NCI-H1092 treated with DMSO at 0.1 percent for 48 hours (cell line): ENCODE results near the gene ZG16B.

Experiments
- DNase-seq: peaks from one replicate; lab custom pipeline; 2025; lab: John Stamatoyannopoulos, UW

ZG16B gene

GRCh38 chr16:2829501-2830354, at the start of gene ZG16B:
TSS of gene ZG16B (plus strand) at chr16:2830303. CDS start at chr16:2830442, 139 bp downstream.
- no peak for DNase-seq

GRCh38 chr16:2782583-2783351, 47.3 kb upstream of the ZG16B start:
- no peak for DNase-seq

- no peak for DNase-seq
Measured at GRCh38 chr16:2783581-2784357, 46.3 kb upstream of the ZG16B start.

GRCh38 chr16:2784358-2785100, 45.6 kb upstream of the ZG16B start:
- no peak for DNase-seq

GRCh38 chr16:2785101-2785991, 44.8 kb upstream of the ZG16B start:
- no peak for DNase-seq

- no peak for DNase-seq
Measured at GRCh38 chr16:2786061-2786825, 43.9 kb upstream of the ZG16B start.

- DNase-seq = no peak
Measured at GRCh38 chr16:2786826-2787151, 43.3 kb upstream of the ZG16B start.

- DNase-seq = no peak
Measured at GRCh38 chr16:2787406-2787805, 42.7 kb upstream of the ZG16B start, which contains the start of gene PRSS33. TSS of gene PRSS33 (minus strand) at chr16:2787560. CDS start at chr16:2786547, 1,013 bp downstream.

- DNase-seq = no peak
Measured at GRCh38 chr16:2787961-2788360, 42.1 kb upstream of the ZG16B start.

- no peak for DNase-seq
Measured at GRCh38 chr16:2790631-2791030, 39.5 kb upstream of the ZG16B start.

- no peak for DNase-seq
Measured at GRCh38 chr16:2791174-2791573, 38.9 kb upstream of the ZG16B start.

- no peak for DNase-seq
Measured at GRCh38 chr16:2792940-2793339, 37.2 kb upstream of the ZG16B start.

GRCh38 chr16:2795395-2796143, 34.5 kb upstream of the ZG16B start:
- DNase-seq = no peak

GRCh38 chr16:2798723-2799204, 31.3 kb upstream of the ZG16B start:
- DNase-seq = no peak

- DNase-seq = no peak
Measured at GRCh38 chr16:2799205-2799858, 30.8 kb upstream of the ZG16B start.

- no peak for DNase-seq
Measured at GRCh38 chr16:2799859-2800226, 30.3 kb upstream of the ZG16B start.

- DNase-seq = no peak
Measured at GRCh38 chr16:2803545-2804195, 26.4 kb upstream of the ZG16B start.

- DNase-seq = no peak
Measured at GRCh38 chr16:2804728-2805127, 25.4 kb upstream of the ZG16B start.
